Measurements from ENCODE around the gene CREB3L1.

GRCh38 chr11:46237248-46238077, 40.0 kb upstream of the CREB3L1 start:
- no peak for TF ChIP-seq CTCF (IDR thresholded peaks at IDR 0.05 in 8 of 11, conservative IDR thresholded peaks at IDR 0.05 in 3 of 11)
- no peak for TF ChIP-seq POLR2A (IDR thresholded peaks at IDR 0.05)
- peak in 2 of 3 donors; percentile 69 to 78 for TF ChIP-seq POLR2AphosphoS5 (IDR thresholded peaks at IDR 0.05)
